K562 (cell line): ENCODE measurements around the gene HDC. TPM values are rescaled to one million over a fixed set of nuclear protein-coding genes. Genes with fewer than 3 reads are reported as not detected.
A peak's percentile ranks its signal among the peaks of the same experiment; 100 is the strongest.

Experiments used
- ADNP ChIP-seq: fragments of 200-800 bp; sonication (Bioruptor generic); IDR thresholded peaks from 2 replicates; pipeline ENCODE4 v1.6.1; 2016; ENCODE audit warnings: missing genetic modification characterization, missing compliant biosample characterization
- BCOR ChIP-seq: fragments of 450-650 bp; IDR thresholded peaks from 2 replicates; pipeline ENCODE4 v1.6.1; 2016
- CBFA2T3 ChIP-seq: fragments of 450-650 bp; IDR thresholded peaks from 2 replicates; pipeline ENCODE4 v1.6.1; 2017
- CHD7 ChIP-seq: fragments of 200-600 bp; sonication (generic); IDR thresholded peaks from one replicate; pipeline ENCODE4 v1.6.1; 2012; ENCODE audit warnings: mild to moderate bottlenecking, low read depth, low read length, inconsistent platforms
- DLX4 ChIP-seq: fragments of 250-450 bp; sonication (Bioruptor Pico); IDR thresholded peaks from 2 replicates; pipeline ENCODE4 v1.6.1; 2021; ENCODE audit warnings: mild to moderate bottlenecking
- ESRRA ChIP-seq: fragments of 450-650 bp; IDR thresholded peaks from 2 replicates; pipeline ENCODE4 v1.6.1; 2014; ENCODE audit warnings: low read depth, mild to moderate bottlenecking, moderate library complexity, borderline replicate concordance
- EZH2 ChIP-seq: IDR thresholded peaks from 2 replicates; pipeline ENCODE4 v1.6.1; 2012; ENCODE audit warnings: low read depth, mild to moderate bottlenecking, inconsistent platforms, low read length, borderline replicate concordance
- FOXP1 ChIP-seq: sonication (generic); formaldehyde crosslinking; IDR thresholded peaks from 2 replicates; pipeline ENCODE4 v1.8.0; 2022; ENCODE audit warnings: mild to moderate bottlenecking, missing genetic modification reagents
- HDAC1 ChIP-seq, 2 experiments: fragments of 450-650 bp; IDR thresholded peaks; 2 replicates each; pipeline ENCODE4 v1.6.1; 2016 to 2017; ENCODE audit warnings: inconsistent platforms in 1 of 2, mild to moderate bottlenecking in 1 of 2, moderate library complexity in 1 of 2
- HIVEP1 ChIP-seq: fragments of 250-450 bp; sonication (Bioruptor Pico); IDR thresholded peaks from 2 replicates; pipeline ENCODE4 v1.4.0; 2020; ENCODE audit warnings: mild to moderate bottlenecking
- ILK ChIP-seq: fragments of 450-650 bp; IDR thresholded peaks from 2 replicates; pipeline ENCODE4 v1.6.1; 2016; ENCODE audit warnings: missing genetic modification characterization, low read depth, mild to moderate bottlenecking, missing compliant biosample characterization, moderate library complexity, borderline replicate concordance
- NCOA4 ChIP-seq: fragments of 450-650 bp; IDR thresholded peaks from 2 replicates; pipeline ENCODE4 v1.6.1; 2018; ENCODE audit warnings: mild to moderate bottlenecking; ENCODE audit not compliant: partially characterized antibody
- RHOXF2B ChIP-seq: fragments of 250-450 bp; sonication (Bioruptor Pico); conservative IDR thresholded peaks from 2 replicates; pipeline ENCODE4 v1.5.1; 2021
- WHSC1 ChIP-seq: IDR thresholded peaks from one replicate; pipeline ENCODE4 v1.6.1; 2012; ENCODE audit warnings: low read length, control low read depth, inconsistent platforms
- ZBTB34 ChIP-seq: fragments of 250-450 bp; sonication (Bioruptor Pico); IDR thresholded peaks from 2 replicates; pipeline ENCODE4 v1.8.0; 2021; ENCODE audit warnings: mild to moderate bottlenecking, moderate library complexity
- ZBTB8A ChIP-seq: fragments of 450-650 bp; IDR thresholded peaks from 2 replicates; pipeline ENCODE4 v1.6.1; 2018; ENCODE audit warnings: mild to moderate bottlenecking, moderate library complexity; ENCODE audit not compliant: partially characterized antibody
- ZNF146 ChIP-seq: IDR thresholded peaks from one replicate; pipeline ENCODE4 v1.6.1; 2018; ENCODE audit warnings: missing compliant biosample characterization; ENCODE audit not compliant: unreplicated experiment
- polyA plus RNA-seq, 8 experiments: library from polyadenylated mRNA; depleted of rRNA in 4 of 8; stranded (reverse) in 5 of 8; unstranded in 3 of 8; fragments of >200 nt; fragmentation: Nextera tagmentation in 2 of 8; fragmentation: Illumina TruSeq in 1 of 8; extraction: Ambion mirVana in 2 of 8; extraction: Trizol in 1 of 8; gene quantifications; 2 replicates each; pipeline versions ENCODE4 v1.2.1 to v1.2.3, GENCODE V29; 2011 to 2014; ENCODE audit warnings: inconsistent platforms in 1 of 8, missing spikeins in 1 of 8
- total RNA-seq, 7 experiments: library from RNA; depleted of rRNA in 6 of 7; stranded (reverse); fragments of >200 nt in 6 of 7; fragmentation: Illumina TruSeq in 2 of 7; extraction: Trizol in 2 of 7; gene quantifications; 2 replicates each; pipeline versions ENCODE4 v1.2.1 to v1.2.3, GENCODE V29; 2011 to 2021; ENCODE audit warnings: low replicate concordance in 1 of 7

Gene HDC
- total and polyA plus RNA-seq, 9 of the 15 experiments (the other 6 are each of a cell fraction or from before 2014, with no cell fraction given), result 0.26 to 5.3 (median 0.99) TPM

GRCh38 chr15:50260969-50261496, 4.5 kb downstream of the HDC start (continued):
- TF ChIP-seq DLX4 (CRISPR knock-in tag), result no peak
- no peak for TF ChIP-seq EZH2
- no peak; the same call in 1 of the 2 replicates for TF ChIP-seq ESRRA
- TF ChIP-seq ILK (tag), result no peak
- TF ChIP-seq ZBTB34, result no peak
- no peak for TF ChIP-seq RHOXF2B (CRISPR knock-in tag)
- TF ChIP-seq WHSC1, result no peak
- TF ChIP-seq BCOR, result 0 out of 2 replicates have a peak, but pooled peaks have one; percentile 13
- 0 out of 2 replicates have a peak, but pooled peaks have one; percentile 52 for TF ChIP-seq HIVEP1 (CRISPR knock-in tag)
- no peak for TF ChIP-seq ZNF146 (CRISPR knock-in tag)
- TF ChIP-seq HDAC1 (IDR thresholded peaks at IDR 0.05), result peak; percentile 12 to 86; a peak in 2 of 4 replicates
- TF ChIP-seq ZBTB8A, result no peak
- peak; percentile 97 for TF ChIP-seq CBFA2T3
- TF ChIP-seq NCOA4, result peak; percentile 31
- no peak for TF ChIP-seq CHD7
- TF ChIP-seq ADNP (tag), result no peak
- no peak for TF ChIP-seq FOXP1 (CRISPR knock-in tag)
